HG03196 (cell line): Measurements from ENCODE around the gene ZNF473.
"Not testable (repeated sequence)": the region's sequence is repeated elsewhere in the genome, so short reads cannot be mapped to it uniquely, and the experiment has no call there.

Source experiments
- ATAC-seq: cut with Tn5 transposase; IDR thresholded peaks from one replicate; pipeline ENCODE4 v1.9.1; 2021; ENCODE audit not compliant: unreplicated experiment

Gene ZNF473

GRCh38 chr19:50097884-50098283, 72.1 kb downstream of the ZNF473 start:
- not testable (repeated sequence) for ATAC-seq

GRCh38 chr19:50098892-50099291, 73.1 kb downstream of the ZNF473 start:
- not testable (repeated sequence) for ATAC-seq

- not testable (repeated sequence) for ATAC-seq
These were observed 73.9 kb downstream of the ZNF473 start for GRCh38 chr19:50099696-50100095.

GRCh38 chr19:50100946-50101345, 75.1 kb downstream of the ZNF473 start:
- not testable (repeated sequence) for ATAC-seq
